Endothelial cell of umbilical vein (primary cell): Measurements from ENCODE around the gene RHOF. TPM values are rescaled to one million over a fixed set of nuclear protein-coding genes. Genes with fewer than 3 reads are reported as not detected.

Source experiments
- BruUV-seq: library from RNA; stranded (reverse); fragments of 400-500 nt; replicated peaks from 2 replicates; lab custom pipeline; 2021; lab: Mats Ljungman, UMichigan
- CTCF ChIA-PET: fragments of 300-600, 350-600 bp; sonication (Branson Sonifier 250); formaldehyde crosslinking; loops from one replicate; lab custom pipeline; 2021; ENCODE audit warnings: antibody characterized with exemption, inconsistent platforms; lab: Charles Lee
- POLR2A ChIA-PET: fragments of 300-600, 350-600 bp; sonication (Branson Sonifier 250); formaldehyde crosslinking; loops from one replicate; lab custom pipeline; 2021; ENCODE audit warnings: antibody characterized with exemption, inconsistent platforms; lab: Charles Lee
- DNase-seq: peaks from one replicate; pipeline ENCODE4 v3.0.0-alpha.2; 2011; ENCODE audit warnings: low read depth, low spot score
- FAIRE-seq: peaks from 2 replicates; lab custom pipeline; 2011; peaks lifted over from hg19 to GRCh38; lab: Jason Lieb, UNC
- H2AFZ ChIP-seq: 2 replicates; pipeline ENCODE4 v1.6.0; 2012; ENCODE audit warnings: low read depth, low read length, control low read depth, inconsistent platforms
- H3K27ac ChIP-seq: 2 replicates; pipeline ENCODE4 v1.5.1; 2011; ENCODE audit warnings: low read depth, mild to moderate bottlenecking, control low read depth, low read length, moderate library complexity; ENCODE audit not compliant: insufficient read depth
- H3K27me3 ChIP-seq, 2 experiments: 2 replicates each; pipeline versions ENCODE4 v1.6.0 to v1.6.1; 2011; ENCODE audit warnings: low read length in 2 of 2, mixed read lengths in 1 of 2; ENCODE audit not compliant: control insufficient read depth in 2 of 2, insufficient read depth in 2 of 2
- H3K36me3 ChIP-seq, 2 experiments: 2 replicates in 1 of 2; 3 replicates in 1 of 2; pipeline ENCODE4 v1.5.1; 2011; ENCODE audit warnings: low read length in 2 of 2, mild to moderate bottlenecking in 1 of 2, moderate library complexity in 1 of 2; ENCODE audit not compliant: control insufficient read depth in 2 of 2, insufficient read depth in 2 of 2; ENCODE audit errors: extremely low read depth in 1 of 2
- H3K4me1 ChIP-seq: 3 replicates; pipeline ENCODE4 v1.5.1; 2011; ENCODE audit warnings: mild to moderate bottlenecking, low read length; ENCODE audit not compliant: control insufficient read depth, insufficient read depth; ENCODE audit errors: extremely low read depth
- H3K4me2 ChIP-seq: 2 replicates; pipeline ENCODE4 v1.6.1; 2011; ENCODE audit warnings: low read length, control low read depth, mixed read lengths; ENCODE audit not compliant: insufficient read depth
- H3K4me3 ChIP-seq, 3 experiments: fragments of 200-600 bp in 1 of 3; sonication (generic), shearing (Covaris generic) in 1 of 3; replicated peaks in 1 of 3; 2 replicates each; pipeline ENCODE4 v1.5.1; 2011 to 2016; ENCODE audit warnings: control low read depth in 3 of 3, low read length in 3 of 3, mild to moderate bottlenecking in 2 of 3, inconsistent platforms in 1 of 3, low read depth in 1 of 3, moderate library complexity in 1 of 3; ENCODE audit not compliant: insufficient read depth in 1 of 3
- H3K79me2 ChIP-seq: 2 replicates; pipeline ENCODE4 v1.6.0; 2012; ENCODE audit warnings: low read length, inconsistent platforms; ENCODE audit not compliant: control insufficient read depth, insufficient read depth
- H3K9ac ChIP-seq: replicated peaks from 2 replicates; pipeline ENCODE3; 2011; ENCODE audit warnings: low read length, control low read depth; ENCODE audit not compliant: insufficient read depth; ENCODE audit errors: extremely low read depth
- H3K9me1 ChIP-seq: replicated peaks from 3 replicates; pipeline ENCODE4 v1.6.0; 2011; ENCODE audit warnings: mild to moderate bottlenecking, low read length; ENCODE audit not compliant: control insufficient read depth, insufficient read depth; ENCODE audit errors: extremely low read depth
- H3K9me3 ChIP-seq: replicated peaks from 2 replicates; pipeline ENCODE4 v1.5.1; 2012; ENCODE audit warnings: low read length, inconsistent platforms; ENCODE audit not compliant: control insufficient read depth, insufficient read depth
- H4K20me1 ChIP-seq: replicated peaks from 2 replicates; pipeline ENCODE3; 2011; ENCODE audit warnings: mild to moderate bottlenecking, low read length; ENCODE audit not compliant: control insufficient read depth, insufficient read depth; ENCODE audit errors: extremely low read depth
- EZH2 ChIP-seq: IDR thresholded peaks from 2 replicates; pipeline ENCODE4 v1.6.1; 2012; ENCODE audit warnings: borderline replicate concordance, low read depth, mild to moderate bottlenecking, moderate library complexity, low read length, inconsistent platforms; ENCODE audit not compliant: severe bottlenecking
- FOS ChIP-seq: IDR thresholded peaks from 2 replicates; pipeline ENCODE4 v1.6.1; 2011; ENCODE audit warnings: mild to moderate bottlenecking, low read length, moderate library complexity, borderline replicate concordance; ENCODE audit not compliant: insufficient read depth
- GATA2 ChIP-seq: IDR thresholded peaks from 2 replicates; pipeline ENCODE4 v1.7.0; 2011; ENCODE audit warnings: low read depth, mild to moderate bottlenecking, moderate library complexity, mixed read lengths, low read length; ENCODE audit not compliant: insufficient read length, insufficient read depth
- JUN ChIP-seq: IDR thresholded peaks from 2 replicates; pipeline ENCODE4 v1.6.1; 2011; ENCODE audit warnings: borderline replicate concordance, low read depth; ENCODE audit not compliant: insufficient read length, insufficient read depth
- MYC ChIP-seq: IDR thresholded peaks from one replicate; pipeline ENCODE4 v1.6.1; 2011; ENCODE audit warnings: mild to moderate bottlenecking, low read depth, low read length
- POLR2A ChIP-seq: IDR thresholded peaks from 2 replicates; pipeline ENCODE4 v1.6.1; 2012; ENCODE audit warnings: low read depth, mild to moderate bottlenecking, control low read depth, low read length
- POLR2AphosphoS5 ChIP-seq: IDR thresholded peaks from 2 replicates; pipeline ENCODE4 v1.6.1; 2012; ENCODE audit warnings: low read depth, mild to moderate bottlenecking, control low read depth, low read length, moderate library complexity; ENCODE audit not compliant: insufficient read depth
- dilution Hi-C: fragments of 300-500 bp; cut with MboI; formaldehyde crosslinking; loops from one replicate; pipeline ENCODE4 v1.15.0; 2019; ENCODE audit warnings: low sequenced_read_pairs; ENCODE audit not compliant: extremely low pct_ligation_motif_present
- intact Hi-C: fragments of 100-400 bp; cut with micrococcal nuclease; formaldehyde crosslinking; loops from one replicate; pipeline ENCODE4 v1.10.0; 2022
- polyA plus RNA-seq, 4 experiments: library from polyadenylated mRNA; depleted of rRNA in 3 of 4; stranded (reverse) in 3 of 4; unstranded in 1 of 4; fragments of >200 nt; gene quantifications; 2 replicates each; pipeline versions ENCODE4 v1.2.1 to v1.2.3, GENCODE V29; 2011 to 2012; ENCODE audit warnings: missing spikeins in 1 of 4
- total RNA-seq: library from RNA; stranded (reverse); gene quantifications from 2 replicates; pipeline ENCODE4 v1.2.3, GENCODE V29; 2021
- TF ChIP-seq, protein P1 (sequence below), 2 donors: IDR thresholded peaks; 1 replicate in 1 of 2; 2 replicates in 1 of 2; pipeline ENCODE4 v1.5.1; 2011; ENCODE audit warnings: low read length in 2 of 2, mild to moderate bottlenecking in 2 of 2, moderate library complexity in 2 of 2, control low read depth in 1 of 2, inconsistent platforms in 1 of 2, low read depth in 1 of 2; ENCODE audit not compliant: insufficient read depth in 1 of 2; ENCODE audit errors: extremely low read depth in 1 of 2
- TF ChIP-seq, protein P2 (sequence below): IDR thresholded peaks from 2 replicates; pipeline ENCODE4 v1.6.1; 2011; ENCODE audit not compliant: insufficient read depth, insufficient read length

Gene RHOF
- total and polyA plus RNA-seq, 2 donors (not counting 3 experiments of a cell fraction or from before 2014, with no cell fraction given): 9.3 to 22.3 TPM

DNA sequence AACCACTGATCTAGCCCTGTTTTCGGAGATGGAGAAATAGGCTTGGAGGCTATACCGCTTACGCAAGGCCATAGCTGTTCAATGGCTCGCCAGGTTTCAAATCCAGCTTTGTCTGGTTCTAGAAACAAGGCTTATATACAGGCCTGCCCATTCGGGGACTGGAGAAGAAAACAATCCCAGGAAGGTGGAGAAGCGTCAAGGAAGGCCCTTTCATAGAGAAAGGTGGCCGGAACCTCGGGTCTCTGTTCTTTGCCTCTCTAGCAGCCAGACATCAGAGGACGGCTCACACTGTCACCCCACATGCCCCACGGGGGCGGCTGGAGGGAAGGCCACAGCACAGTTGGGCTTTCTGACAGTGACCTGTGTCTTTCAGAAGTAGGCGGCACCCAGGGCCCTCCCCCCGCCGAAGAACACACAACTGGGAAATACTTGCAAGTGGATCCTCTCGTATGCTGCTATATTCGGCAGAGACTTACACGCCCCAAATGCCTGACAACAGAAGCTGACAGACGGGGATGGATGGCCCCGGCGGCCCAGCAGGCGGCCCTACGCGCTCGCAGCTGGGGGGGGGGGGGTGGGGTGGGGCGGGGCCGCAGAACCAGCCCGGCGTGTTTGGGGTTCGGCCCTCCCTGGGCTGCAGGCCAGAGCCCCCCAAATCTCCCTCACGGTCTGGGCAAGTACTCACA is 5.8 kb upstream of the RHOF start:
- intact Hi-C loops (loop anchor here (5.0 kb wide), 1 partner anchor 172 kb away; the partner anchor contains the start of gene ORAI1), dilution Hi-C loops (no loop called here)
- POLR2A ChIA-PET: no interaction called here
- DNase-seq (peak; percentile 51), FAIRE-seq (peak; percentile 67)
- Histone ChIP-seq H4K20me1 (no peaks in the 10 kb centered on the region), H3K9me1 (no peaks in the 10 kb centered on the region), H3K4me1 (peaks cover 38% of the 10 kb centered on the region), H3K79me2 (peaks cover 42% of the 10 kb centered on the region), H3K4me2 (peak overlapping the region; percentile 56), H3K36me3 (peaks cover 2 to 16% of the 10 kb centered on the region in 2 experiments), H3K27me3 (no peaks in the 10 kb centered on the region), H3K9ac (peak overlapping the region; percentile 98), H2AFZ (no peak overlapping the region), H3K27ac (peak overlapping the region; percentile 93), H3K9me3 (no peaks in the 10 kb centered on the region), H3K4me3 (peak overlapping the region; percentile 12 to 79 (median 59))
- BruUV-seq: no TSS peak
- no peak for TF ChIP-seq POLR2AphosphoS5
- no peak for TF ChIP-seq JUN
- no peak for TF ChIP-seq POLR2A
- TF ChIP-seq EZH2: no peak
- TF ChIP-seq MYC: no peak
- TF ChIP-seq FOS: no peak
- TF ChIP-seq GATA2: no peak
- TF ChIP-seq, protein P1, sequence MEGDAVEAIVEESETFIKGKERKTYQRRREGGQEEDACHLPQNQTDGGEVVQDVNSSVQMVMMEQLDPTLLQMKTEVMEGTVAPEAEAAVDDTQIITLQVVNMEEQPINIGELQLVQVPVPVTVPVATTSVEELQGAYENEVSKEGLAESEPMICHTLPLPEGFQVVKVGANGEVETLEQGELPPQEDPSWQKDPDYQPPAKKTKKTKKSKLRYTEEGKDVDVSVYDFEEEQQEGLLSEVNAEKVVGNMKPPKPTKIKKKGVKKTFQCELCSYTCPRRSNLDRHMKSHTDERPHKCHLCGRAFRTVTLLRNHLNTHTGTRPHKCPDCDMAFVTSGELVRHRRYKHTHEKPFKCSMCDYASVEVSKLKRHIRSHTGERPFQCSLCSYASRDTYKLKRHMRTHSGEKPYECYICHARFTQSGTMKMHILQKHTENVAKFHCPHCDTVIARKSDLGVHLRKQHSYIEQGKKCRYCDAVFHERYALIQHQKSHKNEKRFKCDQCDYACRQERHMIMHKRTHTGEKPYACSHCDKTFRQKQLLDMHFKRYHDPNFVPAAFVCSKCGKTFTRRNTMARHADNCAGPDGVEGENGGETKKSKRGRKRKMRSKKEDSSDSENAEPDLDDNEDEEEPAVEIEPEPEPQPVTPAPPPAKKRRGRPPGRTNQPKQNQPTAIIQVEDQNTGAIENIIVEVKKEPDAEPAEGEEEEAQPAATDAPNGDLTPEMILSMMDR (IDR thresholded peaks at IDR 0.05; ENCODE audit: extremely low read depth in 1 of 2, insufficient read depth in 1 of 2, low read depth in 1 of 2, low read length in 2 of 2): no peak
- TF ChIP-seq, protein P2, sequence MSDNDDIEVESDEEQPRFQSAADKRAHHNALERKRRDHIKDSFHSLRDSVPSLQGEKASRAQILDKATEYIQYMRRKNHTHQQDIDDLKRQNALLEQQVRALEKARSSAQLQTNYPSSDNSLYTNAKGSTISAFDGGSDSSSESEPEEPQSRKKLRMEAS: no peak
- CTCF ChIA-PET: interaction anchor here (12.7 kb wide), 1 partner anchor 9 kb away, joined by 774 read pairs; the partner anchor contains the start of gene SETD1B
